SK-N-MC (cell line): ENCODE data around the gene SLBP.

Experiments
- EZH2 ChIP-seq: fragments of 200-600 bp; sonication (generic); IDR thresholded peaks from one replicate; pipeline ENCODE4 v1.6.1; 2017; ENCODE audit warnings: antibody characterized with exemption
- FOXP2 ChIP-seq: optimal IDR thresholded peaks from 2 replicates; pipeline ENCODE3; 2011; ENCODE audit warnings: mild to moderate bottlenecking, moderate library complexity; ENCODE audit not compliant: insufficient read depth; ENCODE audit errors: extremely low read length, control extremely low read depth
- POLR2AphosphoS5 ChIP-seq: IDR thresholded peaks from 2 replicates; pipeline ENCODE4 v1.6.1; 2012; ENCODE audit warnings: mild to moderate bottlenecking, low read depth, low read length, borderline replicate concordance

- TF ChIP-seq POLR2AphosphoS5 (no peak), EZH2 (no peak), FOXP2 (no peak)
These were observed 11.1 kb upstream of the SLBP start for GRCh38 chr4:1723131-1723801.
